Measurements from ENCODE around the gene NRG2.

NRG2 gene

DNA sequence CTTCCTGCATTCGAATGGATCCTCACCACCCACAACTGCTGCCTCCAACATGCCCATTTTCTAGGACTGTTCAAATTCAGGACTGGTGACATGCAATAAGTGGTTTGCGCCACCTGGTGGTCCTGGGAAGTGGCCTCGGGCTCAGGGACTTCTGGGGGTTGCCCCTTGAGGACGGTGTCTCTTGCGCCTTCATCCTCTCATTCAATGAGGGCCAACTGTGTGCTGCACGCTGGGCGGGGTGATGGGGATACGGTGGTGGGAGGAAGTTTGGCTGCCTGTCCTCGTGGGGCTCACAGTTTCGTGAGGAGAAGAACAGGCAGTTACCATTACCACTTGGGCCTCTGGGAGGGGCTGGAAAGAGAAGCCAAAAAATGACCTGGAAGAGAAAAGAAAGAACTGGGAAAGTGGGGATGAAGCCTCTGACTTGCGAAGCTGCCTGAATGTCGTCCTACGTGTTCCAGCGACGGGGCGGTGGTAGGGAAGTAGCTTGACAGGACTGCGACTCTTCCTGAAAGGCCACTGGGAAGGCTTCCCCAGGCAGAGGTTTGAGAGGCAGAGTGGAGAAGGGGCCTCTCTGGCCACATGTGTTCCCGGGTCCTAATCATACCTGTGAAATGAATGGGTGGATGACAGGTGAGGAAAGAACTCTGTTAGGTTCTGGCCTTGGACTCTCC is 198.5 kb downstream of the NRG2 start:
- peak; percentile 47 to 66 (median 55) for DNase-seq (ENCODE audit: low read depth in 4 of 4, low spot score in 1 of 4)

DNA sequence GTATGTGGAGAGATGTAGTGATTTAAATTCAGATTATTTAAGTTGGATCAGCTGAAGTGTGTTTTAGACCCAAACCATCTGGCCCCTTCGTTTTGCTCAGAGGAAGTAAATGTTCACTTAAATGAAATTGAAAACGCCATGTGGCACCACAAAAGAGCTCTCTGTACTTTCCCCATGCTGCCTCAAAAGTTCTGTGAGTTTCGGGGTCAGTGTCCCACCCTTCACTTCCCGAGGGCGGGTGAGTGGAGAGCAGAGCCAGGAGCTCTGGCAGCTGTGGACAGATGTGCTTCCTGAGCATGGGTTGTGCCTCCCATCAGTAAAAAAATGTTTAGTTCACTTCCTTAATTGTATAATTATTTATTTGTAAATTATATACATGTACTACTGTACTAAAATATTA is 199.1 kb downstream of the NRG2 start:
- no peak for DNase-seq (ENCODE audit: low read depth in 4 of 4, low spot score in 1 of 4)

DNA sequence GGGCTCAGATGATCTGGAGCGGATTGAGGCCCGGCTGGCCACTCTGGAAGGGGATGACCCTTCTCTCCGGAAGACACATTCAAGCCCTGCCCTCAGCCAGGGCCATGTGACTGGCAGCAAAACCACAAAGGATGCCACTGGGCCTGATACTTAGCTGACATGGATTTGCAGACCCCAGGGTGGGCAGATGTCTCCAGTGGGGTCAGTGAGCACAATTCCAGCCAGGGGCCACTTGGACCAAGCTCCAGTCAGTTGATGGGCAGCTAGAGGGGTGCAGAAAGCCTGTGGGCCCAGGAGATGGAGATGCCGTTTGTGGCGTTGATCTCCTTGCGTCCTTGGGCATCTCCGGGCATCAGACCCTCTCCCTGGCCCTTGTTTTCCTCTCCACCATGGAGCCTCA is 200.8 kb downstream of the NRG2 start:
- no peak for DNase-seq (ENCODE audit: low read depth in 4 of 4, low spot score in 1 of 4)

DNA sequence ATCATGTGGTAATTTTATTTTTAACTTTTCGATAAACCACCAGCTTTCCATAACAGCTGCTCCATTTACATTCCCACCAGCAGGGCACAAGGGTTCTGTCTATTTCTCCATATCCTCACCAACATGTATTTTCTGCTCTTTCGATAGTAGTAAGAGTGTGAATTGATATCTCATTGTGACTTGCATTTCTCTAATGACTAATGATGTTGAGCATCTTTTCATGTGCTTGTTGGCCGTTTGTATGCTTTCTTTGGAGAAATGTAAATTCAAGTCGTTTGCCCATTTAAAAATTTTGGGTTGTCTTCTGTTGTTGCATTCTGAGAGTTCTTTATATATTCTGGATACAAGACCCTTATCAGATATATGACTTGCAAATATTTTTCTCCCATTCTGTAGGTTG is 201.6 kb downstream of the NRG2 start:
- no peak for DNase-seq (ENCODE audit: low read depth in 4 of 4, low spot score in 1 of 4)

DNA sequence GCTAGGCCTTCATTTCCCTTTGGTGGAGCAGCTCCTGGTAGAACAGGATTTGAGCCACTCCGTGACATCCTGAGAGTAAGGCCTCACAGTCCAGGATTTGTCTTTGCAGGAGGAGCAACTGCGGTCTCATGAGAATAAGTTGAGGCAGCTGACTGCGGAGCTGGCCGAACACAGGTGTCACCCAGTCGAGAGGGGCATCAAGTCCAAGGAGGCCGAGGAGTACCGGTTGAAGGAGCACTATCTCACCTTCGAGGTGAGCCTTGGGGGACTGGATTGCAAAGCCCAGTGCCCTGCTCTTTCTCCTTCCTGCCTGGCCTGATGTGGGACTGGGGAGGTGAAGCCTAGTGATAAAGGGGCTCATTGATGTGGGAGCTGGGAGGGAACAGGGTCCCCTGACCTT is 203.2 kb downstream of the NRG2 start:
- no peak for DNase-seq (ENCODE audit: low read depth in 4 of 4, low spot score in 1 of 4)

DNA sequence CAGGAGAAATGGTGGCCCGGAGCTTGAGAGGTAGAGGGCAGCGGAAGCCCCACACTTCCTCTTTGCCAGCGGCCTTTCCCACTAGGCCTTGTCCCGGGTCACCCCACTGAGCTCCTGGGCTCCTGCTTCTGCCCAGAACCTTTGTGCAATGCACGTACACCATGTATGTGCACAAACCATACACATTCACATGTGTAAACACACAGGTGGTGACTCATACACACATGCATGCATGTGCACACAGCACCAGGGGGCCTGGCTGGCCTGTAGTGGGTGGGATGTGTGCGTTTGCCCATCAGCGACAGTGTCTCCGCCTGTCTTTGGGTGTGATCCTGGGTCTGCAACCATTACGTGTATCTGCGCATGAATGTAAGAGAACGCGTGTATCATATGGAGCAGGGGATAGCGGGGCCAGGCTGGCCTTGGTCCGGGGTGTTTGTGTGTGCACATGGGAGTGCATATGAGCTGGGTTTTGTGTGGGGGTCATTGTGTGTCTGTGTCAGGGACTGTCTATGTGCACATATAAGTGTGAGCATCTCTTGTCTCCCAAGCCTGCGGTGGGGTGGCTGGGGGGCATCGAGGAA is 203.8 kb downstream of the NRG2 start:
- DNase-seq (ENCODE audit: low read depth in 4 of 4, low spot score in 1 of 4), result no peak

DNA sequence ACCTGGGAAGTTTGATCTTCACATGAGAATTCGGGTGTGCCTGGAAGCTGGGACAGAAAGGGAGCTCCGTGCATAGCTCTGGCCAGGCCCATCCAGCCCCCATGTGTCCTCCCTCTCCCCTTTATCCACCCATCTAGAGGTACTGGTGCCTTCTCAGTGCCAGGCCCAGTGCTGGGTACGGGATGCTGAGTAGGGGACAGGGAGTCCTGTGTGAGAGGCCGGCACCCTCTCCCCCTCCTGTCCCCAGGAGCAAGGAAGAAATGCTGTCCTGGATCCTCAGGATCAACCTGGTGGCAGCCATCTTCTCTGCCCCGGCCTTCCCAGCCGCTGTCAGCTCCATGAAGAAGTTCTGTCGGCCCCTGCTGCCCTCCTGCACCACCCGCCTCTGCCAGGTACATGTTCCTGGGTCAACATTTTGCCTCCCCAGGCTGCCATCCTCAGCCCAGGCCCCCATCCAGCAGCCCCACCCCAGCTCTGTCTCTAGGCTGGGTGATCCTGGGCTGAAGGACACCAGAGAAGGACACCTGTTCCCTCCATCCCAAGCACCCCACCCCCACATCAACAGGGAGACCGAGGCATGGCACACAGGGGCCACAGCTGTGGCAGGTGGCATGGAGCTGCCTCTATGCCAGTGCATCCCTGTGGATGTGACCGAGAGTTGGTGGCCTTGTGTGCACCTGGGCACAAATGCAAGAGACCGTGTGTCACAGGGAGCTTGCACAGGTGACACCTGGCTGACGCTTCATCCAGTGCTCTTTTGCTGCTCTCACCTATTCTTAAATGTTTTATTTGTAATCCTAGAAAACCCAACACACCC is 204.5 kb downstream of the NRG2 start:
- no peak for DNase-seq (ENCODE audit: low read depth in 4 of 4, low spot score in 1 of 4)

DNA sequence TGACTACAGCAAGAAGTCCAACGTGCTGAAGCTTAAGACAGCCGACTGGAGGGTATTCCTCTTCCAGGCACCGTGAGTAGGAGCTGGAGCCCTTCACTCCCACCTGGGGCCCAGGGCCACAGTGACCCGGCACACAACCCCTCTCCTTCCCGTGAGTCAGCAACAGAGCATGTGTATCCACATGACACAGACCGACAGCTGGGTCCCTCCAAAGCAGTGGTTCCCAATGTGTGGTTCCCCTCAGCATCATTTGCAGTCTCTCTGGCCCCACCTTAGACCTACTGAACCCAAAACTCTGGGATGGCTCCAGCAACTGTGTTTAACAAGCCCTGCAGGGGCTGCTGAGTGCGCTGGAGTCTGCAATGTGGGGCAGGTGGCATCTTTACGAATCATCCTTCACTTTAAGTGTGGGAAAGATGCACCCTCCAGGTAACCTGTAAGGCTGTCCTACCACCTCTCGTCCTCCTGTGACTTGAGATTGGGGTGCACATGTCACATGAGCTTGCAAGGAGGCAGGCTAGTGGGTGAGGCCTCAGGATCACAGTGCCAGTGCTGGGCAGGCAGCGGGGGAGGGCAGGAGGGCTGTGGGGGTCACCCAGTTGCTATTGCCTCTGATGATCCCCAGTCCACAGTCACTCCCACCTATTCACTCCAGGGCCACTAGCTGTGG is 205.3 kb downstream of the NRG2 start:
- DNase-seq (ENCODE audit: low read depth in 4 of 4, low spot score in 1 of 4), result no peak

DNA sequence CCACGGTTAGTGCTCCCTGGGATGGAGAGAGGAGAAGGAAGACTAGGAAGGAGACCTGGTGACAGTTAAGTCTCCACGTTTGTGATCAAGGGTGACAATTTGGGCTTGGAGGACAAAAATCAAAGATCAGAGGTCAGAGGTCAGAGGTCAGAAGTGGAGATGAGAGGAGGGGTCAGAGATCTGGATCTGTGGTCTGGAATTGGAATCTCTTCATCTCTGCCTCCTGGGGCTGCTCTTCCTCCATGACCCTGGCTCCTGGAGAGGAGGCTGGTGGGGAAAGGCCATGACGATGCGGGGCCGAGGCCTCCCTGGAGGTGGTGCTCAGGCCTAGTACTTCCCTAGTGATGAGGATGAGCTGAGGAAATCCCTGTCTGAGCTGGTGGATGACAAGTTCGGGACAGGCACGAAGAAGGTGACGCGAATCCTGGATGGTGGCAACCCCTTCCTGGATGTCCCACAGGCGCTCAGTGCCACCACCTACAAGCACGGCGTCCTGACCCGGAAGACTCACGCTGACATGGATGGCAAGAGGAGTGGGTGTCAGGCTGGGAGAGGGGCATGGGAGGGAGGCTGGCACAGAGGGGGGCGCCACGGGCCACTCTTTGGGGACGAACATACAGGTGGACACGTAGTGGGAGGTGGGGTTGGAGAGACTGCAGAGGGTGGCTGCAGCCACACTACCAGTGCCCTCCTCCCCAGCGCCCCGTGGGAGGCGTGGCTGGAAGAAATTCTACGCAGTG is 206.5 kb downstream of the NRG2 start:
- DNase-seq (ENCODE audit: low read depth in 4 of 4, low spot score in 1 of 4), result no peak

DNA sequence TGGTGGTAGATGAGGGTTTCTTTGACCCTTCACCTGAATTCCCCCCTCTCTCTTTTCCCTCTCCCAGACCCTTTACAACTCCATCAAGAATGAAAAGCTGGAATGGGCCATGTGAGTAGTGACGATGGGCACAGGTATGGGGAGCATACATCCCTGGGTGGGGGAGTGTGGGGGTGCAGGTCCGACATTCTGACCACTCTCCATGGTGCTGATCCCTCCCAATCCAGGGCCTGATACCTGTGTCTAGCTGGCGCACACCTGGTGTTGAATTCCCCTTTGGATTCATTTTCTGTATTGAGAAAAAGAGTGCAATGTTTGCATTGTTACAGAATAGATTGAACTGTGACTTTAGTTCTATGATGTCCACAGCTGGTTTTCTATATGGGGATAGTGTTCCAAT is 207.4 kb downstream of the NRG2 start:
- DNase-seq (ENCODE audit: low read depth in 4 of 4, low spot score in 1 of 4), result no peak

DNA sequence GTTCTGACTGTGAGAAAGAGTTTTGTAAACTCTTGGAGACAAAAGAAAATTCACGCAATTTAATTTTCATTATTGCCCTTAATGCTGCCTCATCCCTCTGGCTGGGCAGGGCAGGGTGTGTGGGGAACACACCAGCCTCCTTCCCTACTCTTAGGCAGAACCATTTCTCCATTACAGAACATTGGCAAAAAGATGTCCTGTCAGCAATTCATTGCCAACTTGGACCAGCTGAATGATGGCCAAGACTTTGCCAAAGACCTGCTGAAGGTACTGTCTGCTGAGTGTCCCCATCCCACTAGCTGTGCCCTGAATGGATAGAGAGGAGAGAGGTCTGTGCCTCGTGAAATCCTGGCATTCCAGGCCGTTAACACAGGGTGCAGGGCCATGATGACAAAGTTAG is 209.6 kb downstream of the NRG2 start:
- DNase-seq (ENCODE audit: low read depth in 4 of 4, low spot score in 1 of 4), result no peak

DNA sequence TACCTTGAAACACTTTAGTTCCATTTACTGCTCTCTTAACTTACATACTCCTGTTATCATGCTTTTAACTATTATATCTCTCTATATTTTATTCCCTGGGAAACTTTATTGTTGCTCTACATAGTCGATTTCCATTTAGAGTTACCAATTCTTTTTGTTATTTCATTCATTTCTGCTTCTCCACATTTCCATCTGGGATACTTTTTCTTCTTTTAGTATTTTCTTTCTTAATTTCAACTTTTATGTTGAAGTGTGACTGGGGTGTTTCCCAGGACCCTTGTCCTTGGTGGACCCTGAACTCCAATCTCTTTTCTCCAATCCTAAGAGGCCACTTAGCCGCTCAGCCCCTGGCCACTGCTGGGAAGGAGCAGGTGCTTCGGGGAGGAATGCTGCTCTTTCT is 211.5 kb downstream of the NRG2 start:
- no peak for DNase-seq (ENCODE audit: low read depth in 4 of 4, low spot score in 1 of 4)

DNA sequence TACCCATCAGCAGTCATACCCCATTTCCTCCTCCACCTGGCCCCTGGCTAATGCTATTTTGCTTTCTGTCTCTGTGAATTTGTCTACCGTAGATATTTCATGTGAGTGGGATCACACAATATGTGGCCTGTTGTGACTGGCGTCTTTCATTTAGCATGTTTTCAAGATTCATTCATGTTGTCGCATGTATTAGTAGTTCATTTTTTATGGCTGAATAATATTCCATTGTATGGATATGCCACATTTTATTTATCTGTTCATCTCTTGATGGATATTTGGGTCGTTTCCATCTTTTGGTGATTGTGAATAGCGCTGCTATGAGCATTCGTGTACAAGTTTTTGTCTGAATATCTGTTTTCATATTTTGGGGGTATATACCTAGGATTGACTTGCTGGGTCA is 213.6 kb downstream of the NRG2 start:
- no peak for DNase-seq (ENCODE audit: low read depth in 4 of 4, low spot score in 1 of 4)

DNA sequence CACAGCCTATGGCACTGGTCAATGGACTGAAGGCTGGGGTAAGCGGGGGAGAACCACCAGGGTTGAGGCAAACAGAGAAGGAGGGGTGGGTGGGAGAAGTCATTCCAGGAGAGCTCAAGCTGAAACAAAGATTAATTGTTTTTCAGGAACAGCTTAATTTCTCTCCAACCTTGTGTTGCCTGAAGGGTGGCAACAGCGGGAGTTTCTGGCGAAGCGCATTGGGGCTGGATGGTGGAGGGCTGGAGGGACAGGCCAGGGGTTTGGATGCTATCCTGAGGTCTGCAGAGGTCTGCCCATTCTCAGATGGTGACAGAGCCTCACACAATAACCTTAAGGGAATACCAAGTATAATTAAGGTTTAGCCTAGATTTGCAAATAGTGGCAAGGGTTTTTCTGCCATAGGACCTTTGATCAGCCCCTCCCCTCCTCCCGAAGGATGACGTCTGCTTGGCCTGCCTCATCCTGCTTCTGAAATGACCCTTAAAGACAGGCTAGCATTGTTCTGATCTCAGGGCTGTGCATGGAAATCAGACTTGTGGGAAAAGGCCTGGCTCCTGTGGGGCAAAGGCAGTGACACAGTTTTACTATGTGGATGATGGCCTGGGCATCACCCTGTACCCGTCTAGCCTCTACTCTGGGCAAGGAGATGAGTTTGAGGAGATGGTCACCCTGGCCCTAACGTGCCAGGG is 214.7 kb downstream of the NRG2 start:
- no peak for DNase-seq (ENCODE audit: low read depth in 4 of 4, low spot score in 1 of 4)

DNA sequence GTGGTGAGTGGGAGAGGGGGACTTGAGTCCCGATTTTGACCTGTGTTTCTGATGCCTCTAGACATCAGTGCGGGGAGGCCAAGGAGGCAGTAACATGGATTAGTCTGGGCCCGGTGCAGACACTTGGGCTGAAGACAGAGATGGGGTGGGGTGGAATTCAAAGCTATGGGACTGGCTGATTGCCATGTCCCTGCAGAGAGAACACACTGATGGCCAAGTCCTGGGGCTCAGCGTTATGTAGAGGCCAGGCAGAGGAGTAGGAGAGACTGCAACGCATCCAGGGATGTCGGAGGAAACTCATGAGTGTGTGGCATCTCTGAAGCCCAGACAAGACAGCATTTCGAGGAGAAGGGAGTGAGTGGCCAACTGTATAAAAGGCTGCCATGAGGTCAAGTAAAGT is 217.4 kb downstream of the NRG2 start:
- DNase-seq (ENCODE audit: low read depth in 4 of 4, low spot score in 1 of 4), result no peak

DNA sequence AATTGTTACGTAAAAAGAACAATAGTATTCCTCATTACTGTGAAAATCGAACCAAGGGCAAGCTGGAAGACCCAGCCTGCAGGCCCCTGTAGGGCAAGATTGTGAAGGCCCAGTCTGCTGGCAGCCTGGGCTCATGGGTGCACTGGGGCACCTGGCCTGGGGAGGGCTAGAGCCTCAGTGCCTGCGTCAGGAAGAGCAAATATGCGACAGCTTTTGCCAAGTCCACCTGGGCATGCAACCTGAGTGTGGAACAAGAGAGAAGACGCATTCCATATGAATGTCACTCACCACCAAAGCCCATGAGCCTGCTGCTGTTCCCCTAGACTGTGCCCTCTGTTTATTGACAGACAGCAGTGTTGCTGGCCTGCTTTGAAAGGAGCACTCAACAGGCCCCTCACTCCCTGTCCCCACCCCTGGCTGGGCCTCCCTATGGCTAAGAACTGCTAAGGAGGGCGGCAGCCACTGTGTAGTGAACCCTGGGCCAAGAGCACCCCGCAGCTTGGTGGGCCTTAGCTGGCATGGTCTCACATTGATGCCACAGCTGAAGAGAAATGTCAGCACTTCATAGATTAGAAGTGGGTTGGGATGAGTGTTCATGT is 219.2 kb downstream of the NRG2 start:
- no peak for DNase-seq (ENCODE audit: low read depth in 4 of 4, low spot score in 1 of 4)

DNA sequence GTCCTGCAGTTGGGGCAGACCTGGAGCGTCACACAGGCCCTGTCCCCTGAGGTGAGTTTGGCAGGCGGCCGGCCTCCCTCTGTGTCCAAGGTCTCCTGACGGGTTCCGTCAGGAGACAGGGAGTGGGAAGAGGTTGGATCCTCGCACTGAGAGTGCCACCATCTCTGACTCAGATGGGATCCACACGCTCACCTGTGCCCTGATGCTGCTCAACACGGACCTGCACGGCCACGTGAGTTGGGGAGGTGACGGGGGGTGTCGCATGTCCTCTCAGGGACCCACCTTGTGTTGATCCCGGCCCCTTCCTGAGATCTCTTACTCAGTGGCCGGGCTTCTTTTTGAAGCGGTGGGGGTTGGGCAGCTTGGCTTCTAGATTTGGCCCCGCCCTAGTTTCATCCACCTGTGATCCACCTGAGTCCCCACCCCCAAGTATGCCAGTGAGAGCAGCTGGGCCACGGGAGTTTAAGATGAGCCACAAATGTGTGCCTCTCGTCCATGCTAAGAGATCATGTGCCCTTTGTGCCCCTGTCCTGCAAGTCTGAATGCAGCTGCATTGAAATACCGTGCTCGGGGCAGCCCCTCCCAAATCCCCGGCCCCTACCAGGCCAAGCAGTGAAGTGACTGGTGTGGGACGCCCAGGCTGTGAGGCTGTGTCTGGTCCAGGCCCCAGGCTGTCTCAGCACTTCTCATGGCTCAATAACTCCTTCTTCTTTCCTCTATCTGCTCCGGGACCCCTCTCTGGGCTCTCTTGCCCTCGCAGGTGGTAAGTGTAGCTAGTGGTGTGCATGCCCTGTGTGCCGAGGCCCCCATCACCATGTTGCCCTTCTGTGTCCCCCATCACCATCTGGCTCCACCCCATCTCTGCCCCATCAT is 220.3 kb downstream of the NRG2 start:
- no peak for DNase-seq (ENCODE audit: low read depth in 4 of 4, low spot score in 1 of 4)

DNA sequence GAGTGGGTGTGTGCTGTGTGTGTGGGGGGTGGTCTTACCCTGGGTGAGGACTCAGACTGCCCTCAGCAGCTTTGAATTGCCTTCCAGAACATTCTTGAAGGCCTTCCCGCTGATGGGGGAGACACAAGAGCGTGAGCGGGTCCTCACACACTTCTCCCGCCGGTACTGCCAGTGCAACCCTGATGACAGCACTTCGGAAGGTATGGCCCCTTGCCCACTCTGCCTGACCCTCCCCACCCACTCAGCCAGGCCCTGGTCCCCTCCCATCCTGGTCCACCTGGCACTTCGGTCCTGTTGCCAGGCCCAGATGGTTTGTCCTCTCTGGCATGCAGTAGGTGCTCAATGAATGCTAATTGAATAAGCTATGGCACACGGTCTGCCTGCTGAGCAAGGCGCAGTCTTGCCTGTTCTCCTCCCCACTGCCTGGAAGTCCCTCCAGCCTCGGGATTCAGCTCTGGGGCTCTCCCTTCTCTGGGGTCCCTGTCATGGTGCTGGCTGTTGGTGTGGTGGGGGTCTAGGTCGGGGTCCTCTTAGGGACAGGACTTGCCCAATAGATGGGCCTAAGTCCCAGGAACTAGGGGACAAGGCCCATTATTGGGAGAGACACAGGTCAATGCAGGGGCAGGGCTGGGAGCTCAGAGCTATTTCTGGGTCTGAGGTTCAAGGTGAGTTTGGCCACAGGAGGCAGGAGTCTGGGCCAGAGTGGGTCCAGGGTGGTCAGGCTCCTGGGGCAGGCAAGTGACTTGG is 221.1 kb downstream of the NRG2 start:
- no peak for DNase-seq (ENCODE audit: low read depth in 4 of 4, low spot score in 1 of 4)

DNA sequence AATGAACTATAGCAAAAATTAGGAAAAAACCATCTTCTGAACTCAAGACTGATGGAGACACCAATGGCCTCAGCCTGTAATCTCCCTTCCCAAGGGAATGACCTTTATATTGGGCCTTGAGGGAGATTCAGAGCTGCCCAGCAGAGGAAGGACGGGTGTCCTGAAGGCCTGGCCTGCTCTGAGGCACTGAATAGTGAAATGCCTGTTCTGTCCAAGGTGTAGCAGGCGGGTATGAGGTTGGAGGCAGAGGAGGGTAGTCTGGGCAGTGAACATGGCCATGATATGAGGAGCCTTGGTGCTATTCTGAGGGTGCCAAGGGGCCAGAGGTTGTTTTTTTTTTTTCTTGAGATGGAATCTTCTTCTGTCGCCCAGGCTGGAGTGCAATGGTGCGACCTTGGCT is 222.5 kb downstream of the NRG2 start:
- no peak for DNase-seq (ENCODE audit: low read depth in 4 of 4, low spot score in 1 of 4)

Data from stimulated activated CD4-positive, alpha-beta T cell treated with anti-CD3 and anti-CD28 coated beads, Interleukin-1b, Interleukin-23, amount 100 ng/mL, for 24 hours (primary cell).